MM.1S (cell line): ENCODE results near the gene CTNNBL1.

ENCODE experiments used
- EZH2 ChIP-seq: fragments of 300-600 bp; sonication (generic); optimal IDR thresholded peaks from 2 replicates; pipeline ENCODE3; 2017; ENCODE audit warnings: low read depth, mild to moderate bottlenecking, antibody characterized with exemption, low read length, mixed read lengths
- TF ChIP-seq, protein P1 (sequence below): fragments of 300-600 bp; sonication (generic); IDR thresholded peaks from 2 replicates; pipeline ENCODE4 v1.5.1; 2016; ENCODE audit warnings: antibody characterized with exemption, low read length, mixed read lengths

GRCh38 chr20:37736132-37736531 is 42.3 kb downstream of the CTNNBL1 start:
- TF ChIP-seq, protein P1, sequence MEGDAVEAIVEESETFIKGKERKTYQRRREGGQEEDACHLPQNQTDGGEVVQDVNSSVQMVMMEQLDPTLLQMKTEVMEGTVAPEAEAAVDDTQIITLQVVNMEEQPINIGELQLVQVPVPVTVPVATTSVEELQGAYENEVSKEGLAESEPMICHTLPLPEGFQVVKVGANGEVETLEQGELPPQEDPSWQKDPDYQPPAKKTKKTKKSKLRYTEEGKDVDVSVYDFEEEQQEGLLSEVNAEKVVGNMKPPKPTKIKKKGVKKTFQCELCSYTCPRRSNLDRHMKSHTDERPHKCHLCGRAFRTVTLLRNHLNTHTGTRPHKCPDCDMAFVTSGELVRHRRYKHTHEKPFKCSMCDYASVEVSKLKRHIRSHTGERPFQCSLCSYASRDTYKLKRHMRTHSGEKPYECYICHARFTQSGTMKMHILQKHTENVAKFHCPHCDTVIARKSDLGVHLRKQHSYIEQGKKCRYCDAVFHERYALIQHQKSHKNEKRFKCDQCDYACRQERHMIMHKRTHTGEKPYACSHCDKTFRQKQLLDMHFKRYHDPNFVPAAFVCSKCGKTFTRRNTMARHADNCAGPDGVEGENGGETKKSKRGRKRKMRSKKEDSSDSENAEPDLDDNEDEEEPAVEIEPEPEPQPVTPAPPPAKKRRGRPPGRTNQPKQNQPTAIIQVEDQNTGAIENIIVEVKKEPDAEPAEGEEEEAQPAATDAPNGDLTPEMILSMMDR, result no peak
- TF ChIP-seq EZH2, result no peak
